ENCODE data around the gene CDH1.

DNA sequence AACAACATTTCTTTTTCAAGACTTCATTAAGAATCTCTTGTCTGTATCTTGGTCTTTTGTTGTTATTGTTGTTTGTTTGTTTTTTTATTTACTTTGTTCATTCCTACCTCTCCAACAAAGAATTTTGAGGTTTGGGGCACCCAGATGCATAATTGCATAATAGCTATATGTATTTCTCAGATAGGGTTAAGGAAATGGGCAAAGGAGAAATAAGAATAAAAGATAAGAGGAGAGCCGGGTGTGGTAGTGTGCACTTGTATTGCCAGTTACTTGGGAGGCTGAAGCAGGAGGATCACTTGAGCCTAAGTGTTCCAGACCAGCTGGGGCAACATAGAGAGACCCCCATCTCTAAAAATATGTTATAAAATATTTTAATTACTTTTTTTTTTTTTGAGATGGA is 30.5 kb downstream of the CDH1 start:
- TF ChIP-seq, protein P1, sequence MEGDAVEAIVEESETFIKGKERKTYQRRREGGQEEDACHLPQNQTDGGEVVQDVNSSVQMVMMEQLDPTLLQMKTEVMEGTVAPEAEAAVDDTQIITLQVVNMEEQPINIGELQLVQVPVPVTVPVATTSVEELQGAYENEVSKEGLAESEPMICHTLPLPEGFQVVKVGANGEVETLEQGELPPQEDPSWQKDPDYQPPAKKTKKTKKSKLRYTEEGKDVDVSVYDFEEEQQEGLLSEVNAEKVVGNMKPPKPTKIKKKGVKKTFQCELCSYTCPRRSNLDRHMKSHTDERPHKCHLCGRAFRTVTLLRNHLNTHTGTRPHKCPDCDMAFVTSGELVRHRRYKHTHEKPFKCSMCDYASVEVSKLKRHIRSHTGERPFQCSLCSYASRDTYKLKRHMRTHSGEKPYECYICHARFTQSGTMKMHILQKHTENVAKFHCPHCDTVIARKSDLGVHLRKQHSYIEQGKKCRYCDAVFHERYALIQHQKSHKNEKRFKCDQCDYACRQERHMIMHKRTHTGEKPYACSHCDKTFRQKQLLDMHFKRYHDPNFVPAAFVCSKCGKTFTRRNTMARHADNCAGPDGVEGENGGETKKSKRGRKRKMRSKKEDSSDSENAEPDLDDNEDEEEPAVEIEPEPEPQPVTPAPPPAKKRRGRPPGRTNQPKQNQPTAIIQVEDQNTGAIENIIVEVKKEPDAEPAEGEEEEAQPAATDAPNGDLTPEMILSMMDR (conservative IDR thresholded peaks at IDR 0.05; ENCODE audit: low read length): no peak
- TF ChIP-seq EZH2phosphoT487 (IDR thresholded peaks at IDR 0.05; ENCODE audit: borderline replicate concordance): no peak

All from Loucy (cell line).